Endodermal cell (in vitro differentiated cells): ENCODE measurements around the gene MOXD1. TPM values are rescaled to one million over a fixed set of nuclear protein-coding genes. Genes with fewer than 3 reads are reported as not detected.
A peak's percentile ranks its signal among the peaks of the same experiment; 100 is the strongest.

Source experiments
- DNase-seq: peaks from one replicate; pipeline ENCODE4 v3.0.0-alpha.2; 2017
- H3K27ac ChIP-seq: 2 replicates; pipeline ENCODE4 v1.5.1; 2013; ENCODE audit warnings: mild to moderate bottlenecking, low read depth, low read length, moderate library complexity
- H3K27me3 ChIP-seq: 2 replicates; pipeline ENCODE4 v1.6.1; 2013; ENCODE audit warnings: mild to moderate bottlenecking, low read length, moderate library complexity; ENCODE audit not compliant: insufficient read depth, control insufficient read depth, poor library complexity, severe bottlenecking
- H3K36me3 ChIP-seq: 2 replicates; pipeline ENCODE4 v1.7.0; 2013; ENCODE audit warnings: mild to moderate bottlenecking, low read length, moderate library complexity; ENCODE audit not compliant: control insufficient read depth, insufficient read depth
- H3K4me1 ChIP-seq: one replicate; pipeline ENCODE4 v1.7.0; 2013; ENCODE audit warnings: low read length; ENCODE audit not compliant: control insufficient read depth, insufficient read depth
- H3K4me3 ChIP-seq: 2 replicates; pipeline ENCODE4 v1.5.1; 2013; ENCODE audit warnings: mild to moderate bottlenecking, low read length, moderate library complexity
- H3K9ac ChIP-seq: 2 replicates; pipeline ENCODE4 v1.6.1; 2013; ENCODE audit warnings: mild to moderate bottlenecking, low read length, moderate library complexity; ENCODE audit not compliant: poor library complexity, severe bottlenecking; ENCODE audit errors: extremely low read depth
- H3K9me3 ChIP-seq: 2 replicates; pipeline ENCODE4 v1.6.1; 2013; ENCODE audit warnings: mild to moderate bottlenecking, low read length, moderate library complexity; ENCODE audit not compliant: control insufficient read depth
- H3K27ac Mint-ChIP-seq: 2 replicates; pipeline ENCODE4 v1.8.0; 2020; ENCODE audit warnings: mixed read lengths
- H3K27me3 Mint-ChIP-seq: 2 replicates; pipeline ENCODE4 v1.8.0; 2021; ENCODE audit warnings: mild to moderate bottlenecking, mixed read lengths; ENCODE audit not compliant: insufficient read depth
- H3K36me3 Mint-ChIP-seq: 2 replicates; pipeline ENCODE4 v1.8.0; 2020; ENCODE audit warnings: low read depth, mixed read lengths
- H3K4me1 Mint-ChIP-seq: 2 replicates; pipeline ENCODE4 v1.8.0; 2020; ENCODE audit warnings: mixed read lengths
- H3K4me3 Mint-ChIP-seq: 2 replicates; pipeline ENCODE4 v1.8.0; 2020; ENCODE audit warnings: mild to moderate bottlenecking, moderate library complexity, mixed read lengths
- H3K9me3 Mint-ChIP-seq: 2 replicates; pipeline ENCODE4 v1.8.0; 2020; ENCODE audit warnings: mild to moderate bottlenecking, mixed read lengths
- WGBS, 2 experiments: methylation state at CpG; one replicate each; pipeline versions ENCODE4 v1.1.5 to v1.1.7; 2013; ENCODE audit warnings: missing lambda C conversion rate in 2 of 2, mixed read lengths in 1 of 2; ENCODE audit not compliant: insufficient coverage in 1 of 2, insufficient read length in 1 of 2; 5-methylcytosine and 5-hydroxymethylcytosine counted together
- total RNA-seq, 2 donors: library from RNA; stranded (reverse); fragmentation: NEBNext Ultra II Directional in 1 of 2; extraction: Animal tissue kit (Norgen Biotek cat#: 25700) in 1 of 2; gene quantifications; 2 replicates in 1 of 2; 3 replicates in 1 of 2; pipeline ENCODE4 v1.2.1, GENCODE V29; 2021
- TF ChIP-seq, protein P1 (sequence below): fragments of 200-600 bp; sonication (generic); conservative IDR thresholded peaks from 2 replicates; pipeline ENCODE4 v1.5.0; 2021; ENCODE audit warnings: antibody characterized with exemption, mild to moderate bottlenecking

MOXD1 gene
- total RNA-seq, 2 donors from 2014 or later, result 1.3 to 3.2 TPM

DNA sequence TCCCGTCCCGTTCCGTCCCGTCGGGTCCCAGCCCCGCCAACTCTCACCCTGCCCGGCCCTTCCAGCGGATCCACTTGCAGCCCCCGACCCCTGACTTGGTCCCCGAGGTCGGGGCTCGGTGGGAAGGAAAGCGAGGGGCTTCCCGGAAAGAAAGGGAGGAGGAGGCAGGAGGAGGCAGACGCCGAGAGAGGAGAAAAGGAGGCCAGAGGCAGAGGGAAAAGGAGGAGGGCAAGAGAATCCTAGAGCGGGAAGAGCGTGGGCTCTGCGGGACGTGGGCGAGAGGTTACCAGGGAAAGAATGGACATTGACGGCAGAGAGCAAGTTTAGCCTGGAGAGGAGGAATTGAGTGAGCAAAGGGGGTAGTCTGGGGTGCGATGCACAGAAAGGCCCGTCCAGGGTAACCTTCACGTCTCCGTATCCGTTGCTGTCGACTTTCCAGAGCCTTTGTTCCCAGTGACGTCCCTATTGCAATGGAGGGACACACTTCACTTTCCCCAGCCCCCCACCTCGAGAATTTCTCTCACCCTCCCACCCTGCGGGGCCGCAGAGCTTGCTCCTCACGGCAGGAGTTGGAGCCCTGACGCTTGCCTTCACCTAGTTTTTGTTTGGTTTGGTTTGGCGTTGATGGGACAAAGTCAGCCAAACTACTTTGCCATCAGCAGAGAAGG lies 477 bp upstream of the MOXD1 start:
- Histone ChIP-seq H3K9me3 (no peaks in the 10 kb centered on the region), H3K27me3 (peaks cover 56% of the 10 kb centered on the region), H3K27ac (no peak overlapping the region), H3K36me3 (no peaks in the 10 kb centered on the region), H3K4me3 (peak overlapping the region; percentile 80), H3K4me1 (peaks cover 3% of the 10 kb centered on the region), H3K9ac (no peak overlapping the region)
- peaks cover 18% of the 10 kb centered on the region for H3K4me1 Mint-ChIP-seq
- H3K27ac Mint-ChIP-seq, result no peak overlapping the region
- H3K9me3 Mint-ChIP-seq, result no peaks in the 10 kb centered on the region
- DNase-seq, result peak; percentile 61
- peaks cover 72% of the 10 kb centered on the region for H3K27me3 Mint-ChIP-seq
- TF ChIP-seq, protein P1, sequence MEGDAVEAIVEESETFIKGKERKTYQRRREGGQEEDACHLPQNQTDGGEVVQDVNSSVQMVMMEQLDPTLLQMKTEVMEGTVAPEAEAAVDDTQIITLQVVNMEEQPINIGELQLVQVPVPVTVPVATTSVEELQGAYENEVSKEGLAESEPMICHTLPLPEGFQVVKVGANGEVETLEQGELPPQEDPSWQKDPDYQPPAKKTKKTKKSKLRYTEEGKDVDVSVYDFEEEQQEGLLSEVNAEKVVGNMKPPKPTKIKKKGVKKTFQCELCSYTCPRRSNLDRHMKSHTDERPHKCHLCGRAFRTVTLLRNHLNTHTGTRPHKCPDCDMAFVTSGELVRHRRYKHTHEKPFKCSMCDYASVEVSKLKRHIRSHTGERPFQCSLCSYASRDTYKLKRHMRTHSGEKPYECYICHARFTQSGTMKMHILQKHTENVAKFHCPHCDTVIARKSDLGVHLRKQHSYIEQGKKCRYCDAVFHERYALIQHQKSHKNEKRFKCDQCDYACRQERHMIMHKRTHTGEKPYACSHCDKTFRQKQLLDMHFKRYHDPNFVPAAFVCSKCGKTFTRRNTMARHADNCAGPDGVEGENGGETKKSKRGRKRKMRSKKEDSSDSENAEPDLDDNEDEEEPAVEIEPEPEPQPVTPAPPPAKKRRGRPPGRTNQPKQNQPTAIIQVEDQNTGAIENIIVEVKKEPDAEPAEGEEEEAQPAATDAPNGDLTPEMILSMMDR, result no peak
- no peaks in the 10 kb centered on the region for H3K36me3 Mint-ChIP-seq
- H3K4me3 Mint-ChIP-seq, result peak overlapping the region; percentile 65
- WGBS, 2 experiments, result 17 to 28% methylated on average over 14 to 35 of the region's 35 CpGs

DNA sequence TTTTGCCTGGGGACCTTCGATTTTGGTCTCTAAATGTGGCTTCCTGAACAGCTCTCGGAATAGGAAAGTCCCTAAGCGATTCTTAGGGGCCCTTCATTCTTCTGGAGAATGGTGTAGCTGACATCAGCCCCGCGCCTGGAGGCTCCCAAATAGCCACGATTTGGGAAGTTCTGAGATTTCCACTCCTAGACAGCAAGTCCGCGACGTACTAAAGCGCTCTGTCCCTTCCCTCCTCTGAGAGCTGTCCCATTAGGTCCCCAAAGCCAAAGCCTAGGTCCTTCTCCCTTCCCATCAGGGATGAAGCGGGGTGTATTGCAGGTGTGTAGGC lies 756 bp downstream of the MOXD1 start:
- H3K4me3 ChIP-seq, result peak overlapping the region; percentile 80
- H3K4me3 Mint-ChIP-seq, result peak overlapping the region; percentile 65
- no peaks in the 10 kb centered on the region for H3K36me3 Mint-ChIP-seq
- no peaks in the 10 kb centered on the region for H3K36me3 ChIP-seq
- no peaks in the 10 kb centered on the region for H3K9me3 ChIP-seq
- WGBS, 2 experiments, result 17 to 61% methylated on average over 2 to 11 of the region's 11 CpGs
- no peak for DNase-seq
- H3K27me3 Mint-ChIP-seq, result peaks cover 82% of the 10 kb centered on the region
- H3K4me1 ChIP-seq, result peaks cover 3% of the 10 kb centered on the region
- TF ChIP-seq, protein P1, result no peak
- no peak overlapping the region for H3K27ac ChIP-seq
- peaks cover 56% of the 10 kb centered on the region for H3K27me3 ChIP-seq
- no peak overlapping the region for H3K27ac Mint-ChIP-seq
- peaks cover under 1% of the 10 kb centered on the region for H3K9me3 Mint-ChIP-seq
- no peak overlapping the region for H3K9ac ChIP-seq
- peaks cover 16% of the 10 kb centered on the region for H3K4me1 Mint-ChIP-seq

DNA sequence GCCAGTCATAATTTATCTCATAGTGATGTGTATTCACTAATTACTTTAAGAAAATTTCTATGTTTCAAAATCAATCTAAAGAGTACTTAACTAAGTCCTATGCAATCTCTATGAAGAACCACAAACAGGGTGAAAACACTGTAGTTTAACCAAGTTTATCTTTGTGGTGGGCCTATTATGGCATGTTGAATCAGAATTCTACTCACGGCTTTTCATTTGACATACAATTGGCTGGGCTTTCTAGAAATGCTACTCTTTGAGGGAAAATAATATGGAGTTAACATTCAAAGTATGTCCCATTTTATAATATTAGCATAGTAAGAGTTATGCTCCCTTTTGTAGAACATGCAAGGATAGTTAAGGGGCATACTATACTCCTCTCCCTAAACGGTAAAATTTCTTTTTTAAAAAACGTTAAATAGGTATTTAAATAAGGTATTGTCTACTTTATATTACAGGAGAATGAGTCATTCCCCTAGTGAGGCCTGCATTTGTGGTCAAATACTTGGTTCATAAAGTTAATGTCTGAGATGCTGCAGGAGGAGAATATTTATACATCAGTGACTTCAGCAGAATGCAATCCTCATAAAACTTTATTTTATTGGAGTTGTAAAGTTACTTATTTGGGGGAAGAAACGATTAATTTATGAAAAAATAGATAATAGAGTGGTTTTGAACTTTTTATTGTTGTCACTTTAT lies 1.8 kb downstream of the MOXD1 start:
- no peak overlapping the region for H3K27ac ChIP-seq
- no peaks in the 10 kb centered on the region for H3K36me3 ChIP-seq
- no peak overlapping the region for H3K9ac ChIP-seq
- no peak overlapping the region for H3K4me3 ChIP-seq
- Mint-ChIP-seq H3K9me3 (peaks cover 9% of the 10 kb centered on the region), H3K4me3 (no peak overlapping the region), H3K27ac (no peak overlapping the region), H3K36me3 (no peaks in the 10 kb centered on the region), H3K4me1 (peaks cover 8% of the 10 kb centered on the region), H3K27me3 (peaks cover 83% of the 10 kb centered on the region)
- H3K4me1 ChIP-seq, result no peaks in the 10 kb centered on the region
- peaks cover 56% of the 10 kb centered on the region for H3K27me3 ChIP-seq
- peaks cover 5% of the 10 kb centered on the region for H3K9me3 ChIP-seq
- 68% methylated on average over 3 of the region's 4 CpGs; no CpG with 5 or more reads in 1 of the 2 experiments for WGBS, 2 experiments
- no peak for DNase-seq
- TF ChIP-seq, protein P1, result no peak
